ENCODE data around the gene CLIC6.

DNA sequence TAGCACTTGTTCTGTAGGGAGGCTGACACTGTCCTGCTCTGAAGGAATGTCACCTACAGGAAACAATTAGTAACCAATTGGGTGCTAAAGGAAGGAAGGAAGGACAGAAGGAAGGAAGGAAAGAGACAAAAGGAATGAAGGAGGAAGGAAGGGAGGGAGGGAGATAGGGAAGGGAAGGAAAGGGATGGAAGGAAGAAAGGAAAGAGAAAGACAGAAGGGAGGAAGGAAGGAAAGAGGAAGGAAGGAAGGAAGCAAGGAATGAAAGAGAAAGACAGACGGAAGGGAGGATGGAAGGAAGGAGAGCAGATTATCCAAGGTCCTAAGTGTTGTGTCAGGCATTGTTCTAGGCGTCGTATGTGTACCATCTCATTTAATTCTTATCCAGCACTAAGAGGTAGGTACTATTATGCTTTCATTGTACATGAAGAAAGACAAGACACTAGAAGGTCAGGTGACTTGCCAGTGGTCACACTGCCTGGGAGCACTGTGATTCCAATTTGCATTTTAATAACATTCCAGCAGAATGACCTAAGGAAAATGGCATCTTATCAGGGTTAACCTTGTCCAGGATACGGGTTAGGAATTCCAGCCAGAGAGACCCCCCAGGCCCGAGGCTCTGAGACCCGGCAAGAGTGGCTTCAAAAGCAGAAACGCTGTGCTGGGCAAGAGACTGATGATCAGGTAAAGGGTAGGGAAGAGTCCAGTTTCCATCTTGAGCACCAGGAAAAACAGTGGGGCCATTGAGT, 29.6 kb downstream of the CLIC6 start:
- no peak for TF ChIP-seq KDM5A (IDR thresholded peaks at IDR 0.05)
- TF ChIP-seq ELK1 (IDR thresholded peaks at IDR 0.05; ENCODE audit: low read depth, low read length) = no peak
- no peak for TF ChIP-seq HOXA7 (CRISPR knock-in tag; IDR thresholded peaks at IDR 0.05)
- no peak for TF ChIP-seq CTCF (IDR thresholded peaks at IDR 0.05)
- no peak for TF ChIP-seq REST (IDR thresholded peaks at IDR 0.05)
- no peak for TF ChIP-seq USF2 (IDR thresholded peaks at IDR 0.05)
- TF ChIP-seq HDAC2 (IDR thresholded peaks at IDR 0.05) = no peak
- no peak for TF ChIP-seq RFX5 (IDR thresholded peaks at IDR 0.05)
- TF ChIP-seq ZC3H11A (IDR thresholded peaks at IDR 0.05) = no peak
- TF ChIP-seq, protein P1, sequence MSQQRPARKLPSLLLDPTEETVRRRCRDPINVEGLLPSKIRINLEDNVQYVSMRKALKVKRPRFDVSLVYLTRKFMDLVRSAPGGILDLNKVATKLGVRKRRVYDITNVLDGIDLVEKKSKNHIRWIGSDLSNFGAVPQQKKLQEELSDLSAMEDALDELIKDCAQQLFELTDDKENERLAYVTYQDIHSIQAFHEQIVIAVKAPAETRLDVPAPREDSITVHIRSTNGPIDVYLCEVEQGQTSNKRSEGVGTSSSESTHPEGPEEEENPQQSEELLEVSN (IDR thresholded peaks at IDR 0.05; ENCODE audit: borderline replicate concordance, low read depth) = no peak
- TF ChIP-seq MAX (IDR thresholded peaks at IDR 0.05) = no peak
- TF ChIP-seq POLR2A (IDR thresholded peaks at IDR 0.05; ENCODE audit: low read length) = no peak
